GM13976 (cell line): ENCODE data around the gene DNAL1.
"Not testable (repeated sequence)": the region's sequence is repeated elsewhere in the genome, so short reads cannot be mapped to it uniquely, and the experiment has no call there.

Experiments
- DNase-seq: peaks from one replicate; pipeline ENCODE4 v3.0.0; 2012; ENCODE audit warnings: low spot score
- in situ Hi-C: fragments of 300-500 bp; cut with MboI; formaldehyde crosslinking; loops from one replicate; pipeline ENCODE4 v1.12.0; 2022; ENCODE audit warnings: low sequenced_read_pairs, mixed read lengths, inconsistent platforms; ENCODE audit not compliant: unreplicated experiment
- TF ChIP-seq, protein P1 (sequence below): IDR thresholded peaks from 2 replicates; pipeline ENCODE4 v1.5.1; 2012; ENCODE audit warnings: borderline replicate concordance, mild to moderate bottlenecking; ENCODE audit not compliant: insufficient read depth; ENCODE audit errors: extremely low read depth, missing control alignments, control extremely low read depth

DNAL1 gene

DNA sequence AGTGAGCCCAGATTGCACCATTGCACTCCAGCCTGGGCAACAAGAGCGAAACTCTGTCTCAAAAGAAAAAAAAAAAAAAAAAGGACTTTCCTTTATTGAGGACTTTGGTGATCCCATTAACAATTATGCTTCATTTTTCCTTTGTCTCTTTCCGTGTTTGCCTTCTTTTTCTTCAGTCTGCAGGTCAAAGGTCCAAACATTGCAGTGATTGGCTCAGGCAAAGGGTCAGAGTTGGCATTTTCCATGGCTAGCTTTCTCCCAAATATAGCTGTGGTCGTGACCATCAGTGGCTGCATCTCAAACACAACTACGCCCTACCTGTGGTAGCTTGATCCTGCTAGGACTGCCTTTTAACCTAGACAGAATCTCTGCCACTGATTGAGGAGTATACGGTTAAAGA lies 7.0 kb upstream of the DNAL1 start:
- TF ChIP-seq, protein P1, sequence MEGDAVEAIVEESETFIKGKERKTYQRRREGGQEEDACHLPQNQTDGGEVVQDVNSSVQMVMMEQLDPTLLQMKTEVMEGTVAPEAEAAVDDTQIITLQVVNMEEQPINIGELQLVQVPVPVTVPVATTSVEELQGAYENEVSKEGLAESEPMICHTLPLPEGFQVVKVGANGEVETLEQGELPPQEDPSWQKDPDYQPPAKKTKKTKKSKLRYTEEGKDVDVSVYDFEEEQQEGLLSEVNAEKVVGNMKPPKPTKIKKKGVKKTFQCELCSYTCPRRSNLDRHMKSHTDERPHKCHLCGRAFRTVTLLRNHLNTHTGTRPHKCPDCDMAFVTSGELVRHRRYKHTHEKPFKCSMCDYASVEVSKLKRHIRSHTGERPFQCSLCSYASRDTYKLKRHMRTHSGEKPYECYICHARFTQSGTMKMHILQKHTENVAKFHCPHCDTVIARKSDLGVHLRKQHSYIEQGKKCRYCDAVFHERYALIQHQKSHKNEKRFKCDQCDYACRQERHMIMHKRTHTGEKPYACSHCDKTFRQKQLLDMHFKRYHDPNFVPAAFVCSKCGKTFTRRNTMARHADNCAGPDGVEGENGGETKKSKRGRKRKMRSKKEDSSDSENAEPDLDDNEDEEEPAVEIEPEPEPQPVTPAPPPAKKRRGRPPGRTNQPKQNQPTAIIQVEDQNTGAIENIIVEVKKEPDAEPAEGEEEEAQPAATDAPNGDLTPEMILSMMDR: no peak
- in situ Hi-C loops: loop anchor here (10.0 kb wide), 1 partner anchor 143 kb away; the partner anchor contains the start of gene RIOX1
- DNase-seq: no peak

DNA sequence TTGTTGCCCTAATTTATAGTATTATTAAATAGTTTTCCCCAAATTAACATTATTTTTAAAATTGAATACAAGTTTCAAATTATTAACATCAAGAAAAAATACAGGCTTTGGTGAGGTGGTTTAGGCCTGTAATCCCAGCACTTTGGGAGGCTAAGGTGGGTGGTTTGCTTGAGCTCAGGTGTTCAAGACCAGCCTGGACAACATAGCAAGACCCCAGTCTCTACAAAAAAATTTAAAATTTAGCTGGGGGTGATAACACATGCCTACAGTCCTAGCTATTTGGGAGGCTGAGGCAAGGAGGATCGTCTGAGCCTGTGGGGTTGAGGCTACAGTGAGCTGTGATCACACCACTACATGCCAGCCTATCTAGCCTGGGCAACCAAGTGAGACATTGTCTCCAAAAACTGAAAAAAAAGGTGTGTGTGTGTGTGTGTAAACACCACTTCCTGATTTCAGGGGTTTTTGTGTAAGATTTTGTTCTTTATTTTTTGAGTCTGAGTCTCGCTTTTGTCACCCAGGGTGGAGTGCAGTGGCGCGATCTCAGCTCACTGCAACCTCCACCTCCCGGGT lies 3.9 kb upstream of the DNAL1 start:
- DNase-seq: no peak
- TF ChIP-seq, protein P1: no peak
- in situ Hi-C loops: no loop called here

DNA sequence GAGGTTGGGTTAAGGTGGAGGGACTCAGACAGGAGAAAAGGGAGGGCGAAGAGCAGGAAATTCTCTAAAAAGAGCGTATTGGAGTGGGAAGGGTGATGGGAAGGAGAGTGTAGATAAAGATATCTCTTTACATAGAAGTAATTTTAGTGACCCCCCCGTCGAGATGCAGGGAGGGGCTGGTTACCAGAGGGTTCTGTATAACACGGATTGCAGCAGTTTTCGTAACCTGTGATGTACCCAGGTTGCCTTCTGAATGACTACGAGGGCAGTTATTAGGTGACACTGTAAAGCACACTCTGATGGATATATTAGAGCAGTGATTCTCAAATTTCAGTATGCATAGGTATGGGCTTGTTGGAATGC lies 443 bp downstream of the DNAL1 start:
- in situ Hi-C loops: no loop called here
- TF ChIP-seq, protein P1: no peak
- DNase-seq: no peak

DNA sequence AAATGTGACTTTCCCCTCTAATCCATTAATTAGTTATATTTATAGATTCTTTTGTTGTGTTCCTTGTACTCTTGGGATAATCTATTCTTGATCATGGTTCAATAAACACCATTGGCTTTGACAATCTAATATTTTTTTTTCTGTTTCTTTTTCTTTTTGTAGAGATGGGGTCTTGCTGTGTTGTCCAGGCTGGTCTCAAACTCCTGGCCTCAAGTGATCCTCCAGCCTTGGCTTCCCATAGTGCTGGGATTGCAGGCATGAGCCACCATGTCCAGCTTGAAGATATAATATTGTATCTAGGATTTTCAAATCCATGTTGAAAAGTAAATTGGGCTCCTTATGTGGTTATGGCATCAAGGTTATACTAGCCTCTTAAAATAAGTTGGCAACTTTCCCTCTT lies 6.2 kb downstream of the DNAL1 start:
- in situ Hi-C loops: no loop called here
- DNase-seq: no peak
- TF ChIP-seq, protein P1: no peak

DNA sequence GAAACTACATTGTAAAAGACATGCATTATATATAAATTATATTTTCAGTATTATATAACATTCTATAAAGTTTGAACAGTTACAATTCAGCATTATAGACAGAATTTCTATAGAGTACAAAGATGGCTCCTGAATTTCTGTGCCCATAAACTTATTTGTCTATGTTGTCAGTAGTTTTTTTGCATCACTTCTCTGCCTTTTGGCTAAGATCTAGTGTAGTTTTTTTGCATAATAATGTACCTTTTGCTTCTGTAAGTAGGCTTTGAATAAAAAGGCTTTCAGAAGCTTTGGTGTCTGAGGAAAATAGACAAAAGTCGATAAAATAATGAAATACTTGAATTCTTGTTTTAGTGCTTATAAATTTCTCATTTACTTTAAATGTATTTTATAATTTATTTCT lies 11.1 kb downstream of the DNAL1 start:
- TF ChIP-seq, protein P1: no peak
- DNase-seq: no peak
- in situ Hi-C loops: no loop called here

DNA sequence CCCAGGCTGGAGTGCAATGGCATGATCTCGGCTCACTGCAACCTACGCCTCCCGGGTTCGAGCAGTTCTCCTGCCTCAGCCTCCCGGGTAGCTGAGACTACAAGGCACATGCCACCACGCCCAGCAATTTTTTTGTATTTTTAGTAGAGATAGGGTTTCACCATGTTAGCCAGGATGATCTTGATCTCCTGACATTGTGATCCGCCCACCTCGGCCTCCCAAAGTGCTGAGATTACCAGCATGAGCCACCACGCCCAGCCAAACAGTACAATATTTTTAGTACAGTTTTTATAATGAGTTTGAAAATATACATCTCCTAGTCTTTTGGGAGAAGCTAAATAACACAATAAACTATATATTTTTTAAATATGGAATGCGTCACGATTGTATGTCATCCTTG lies 14.4 kb downstream of the DNAL1 start:
- in situ Hi-C loops, DNase-seq: not testable (repeated sequence)

DNA sequence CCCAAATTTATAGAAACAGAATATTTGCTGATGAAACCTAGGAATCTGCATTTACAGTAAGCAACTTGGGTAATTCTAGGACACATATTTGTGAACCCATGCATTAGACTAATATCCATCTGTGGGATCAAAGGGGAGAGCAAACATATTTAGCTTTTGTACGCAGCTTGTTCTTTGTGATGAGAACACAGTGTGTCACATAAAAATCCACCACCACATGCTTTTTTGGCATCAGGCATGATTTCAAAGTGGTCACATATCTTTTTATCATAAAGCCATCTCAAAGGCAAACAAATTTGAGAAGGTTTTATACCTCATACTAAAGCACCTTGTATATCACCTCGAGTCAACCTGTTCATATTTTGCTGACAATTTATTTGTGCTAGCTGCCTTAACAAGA lies 15.7 kb downstream of the DNAL1 start:
- in situ Hi-C loops: no loop called here

More for the DNA sequence above, 15.7 kb downstream of the DNAL1 start:
- TF ChIP-seq, protein P1: no peak
- DNase-seq: no peak
